ENCODE measurements around the gene ULK4.

- TF ChIP-seq CTCF (conservative IDR thresholded peaks at IDR 0.05) (no peak), ZFX (IDR thresholded peaks at IDR 0.05) (no peak)
Measured at GRCh38 chr3:41290306-41290705, 671.6 kb downstream of the ULK4 start.

Measured in C4-2B (cell line).